Measurements from ENCODE around the gene PYGL. TPM values are rescaled to one million over a fixed set of nuclear protein-coding genes. Genes with fewer than 3 reads are reported as not detected.
"Not testable (repeated sequence)": the region's sequence is repeated elsewhere in the genome, so short reads cannot be mapped to it uniquely, and the experiment has no call there.

Gene PYGL
- total and polyA plus RNA-seq, 5 donors = 6.7 to 16.5 (median 11.8) TPM

- WGBS = 81% methylated on average over 5 of the region's 7 CpGs
- H3K27ac ChIP-seq (ENCODE audit: low read length); H3K4me1 ChIP-seq (ENCODE audit: control insufficient read depth, insufficient read depth, low read length); DNase-seq; intact Hi-C loops (cut with DNase I); H3K9me3 ChIP-seq (ENCODE audit: control insufficient read depth, low read length); ATAC-seq; H3K27me3 ChIP-seq (ENCODE audit: control insufficient read depth, insufficient read depth); H3K4me3 ChIP-seq (ENCODE audit: low read length): not testable (repeated sequence)
These were observed 47.9 kb downstream of the PYGL start for GRCh38 chr14:50896421-50896820.

DNA sequence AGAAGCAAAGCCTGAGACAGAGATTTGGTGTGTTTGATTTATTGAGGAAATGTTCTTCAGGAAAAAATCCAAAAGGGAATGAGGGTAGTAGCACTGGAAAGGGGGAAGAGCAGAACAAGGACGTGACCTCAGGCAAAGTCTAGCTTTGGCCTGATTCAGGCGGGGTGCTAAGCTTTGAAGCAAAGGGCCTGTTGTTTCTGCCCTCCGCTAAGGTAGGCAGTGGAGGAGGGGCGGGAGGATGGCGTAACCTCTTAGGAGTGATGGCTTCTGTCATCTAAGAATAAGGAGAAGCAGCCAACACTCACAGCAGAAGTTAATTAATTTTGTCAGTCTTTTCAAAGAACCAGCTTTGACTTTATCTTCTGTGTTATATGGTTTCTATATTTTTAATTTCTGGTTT, 52.0 kb downstream of the PYGL start:
- ATAC-seq (no peak), DNase-seq (no peak)
- Histone ChIP-seq H3K27ac (ENCODE audit: low read length) (no peak overlapping the region), H3K27me3 (ENCODE audit: control insufficient read depth, insufficient read depth) (no peaks in the 10 kb centered on the region), H3K4me1 (ENCODE audit: control insufficient read depth, insufficient read depth, low read length) (no peaks in the 10 kb centered on the region), H3K4me3 (ENCODE audit: low read length) (no peak overlapping the region), H3K9me3 (ENCODE audit: control insufficient read depth, low read length) (no peaks in the 10 kb centered on the region)
- intact Hi-C loops (cut with DNase I) = no loop called here
- WGBS = 79% methylated on average over 5 of the region's 5 CpGs

DNA sequence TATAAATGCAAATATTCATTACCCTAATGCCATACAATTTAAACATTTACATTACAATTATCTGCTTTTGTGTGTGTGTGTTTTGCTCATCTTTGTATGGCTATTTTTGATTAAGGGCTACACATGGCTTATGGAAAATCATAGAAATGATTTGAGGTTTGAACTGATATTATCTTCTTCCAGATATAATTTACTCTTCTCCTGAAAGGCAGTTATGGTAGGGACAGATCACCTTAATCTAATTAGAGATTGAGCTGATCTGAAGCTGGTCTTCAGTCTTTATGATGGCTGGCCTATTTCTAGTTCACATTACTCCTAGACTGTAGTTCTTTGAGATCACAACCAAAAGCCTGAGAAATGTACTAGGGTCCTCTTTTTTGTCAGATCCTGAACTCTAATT, 56.8 kb downstream of the PYGL start:
- Histone ChIP-seq H3K27me3 (ENCODE audit: control insufficient read depth, insufficient read depth) (no peaks in the 10 kb centered on the region), H3K4me1 (ENCODE audit: control insufficient read depth, insufficient read depth, low read length) (no peaks in the 10 kb centered on the region), H3K4me3 (ENCODE audit: low read length) (no peak overlapping the region), H3K9me3 (ENCODE audit: control insufficient read depth, low read length) (no peaks in the 10 kb centered on the region), H3K27ac (ENCODE audit: low read length) (no peak overlapping the region)
- DNase-seq (no peak), ATAC-seq (no peak)
- intact Hi-C loops (cut with DNase I) = no loop called here

DNA sequence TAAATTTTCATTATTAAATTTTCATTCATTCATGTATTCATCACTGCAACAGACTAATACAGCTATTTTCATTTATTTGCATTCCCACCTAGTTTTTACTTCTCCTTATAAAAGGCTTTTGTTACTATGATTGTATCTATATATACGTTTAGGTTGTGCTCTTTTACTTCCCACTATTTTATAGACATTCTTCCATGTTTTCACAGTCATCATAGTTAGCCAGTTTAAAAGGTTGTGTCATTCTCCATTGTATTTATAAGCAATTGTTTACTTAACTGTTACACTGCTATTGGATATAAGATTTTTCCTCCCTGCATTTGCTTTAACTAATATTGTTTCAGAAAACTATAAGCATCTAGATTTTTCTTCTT, 60.5 kb downstream of the PYGL start:
- H3K4me3 ChIP-seq (ENCODE audit: low read length) = no peak overlapping the region
- no peak for DNase-seq
- H3K4me1 ChIP-seq (ENCODE audit: control insufficient read depth, insufficient read depth, low read length) = no peaks in the 10 kb centered on the region
- no peaks in the 10 kb centered on the region for H3K9me3 ChIP-seq (ENCODE audit: control insufficient read depth, low read length)
- no peak for ATAC-seq
- H3K27me3 ChIP-seq (ENCODE audit: control insufficient read depth, insufficient read depth) = no peaks in the 10 kb centered on the region
- intact Hi-C loops (cut with DNase I) = no loop called here
- WGBS = 79% methylated on average over 1 of the region's 1 CpG
- H3K27ac ChIP-seq (ENCODE audit: low read length) = no peak overlapping the region

DNA sequence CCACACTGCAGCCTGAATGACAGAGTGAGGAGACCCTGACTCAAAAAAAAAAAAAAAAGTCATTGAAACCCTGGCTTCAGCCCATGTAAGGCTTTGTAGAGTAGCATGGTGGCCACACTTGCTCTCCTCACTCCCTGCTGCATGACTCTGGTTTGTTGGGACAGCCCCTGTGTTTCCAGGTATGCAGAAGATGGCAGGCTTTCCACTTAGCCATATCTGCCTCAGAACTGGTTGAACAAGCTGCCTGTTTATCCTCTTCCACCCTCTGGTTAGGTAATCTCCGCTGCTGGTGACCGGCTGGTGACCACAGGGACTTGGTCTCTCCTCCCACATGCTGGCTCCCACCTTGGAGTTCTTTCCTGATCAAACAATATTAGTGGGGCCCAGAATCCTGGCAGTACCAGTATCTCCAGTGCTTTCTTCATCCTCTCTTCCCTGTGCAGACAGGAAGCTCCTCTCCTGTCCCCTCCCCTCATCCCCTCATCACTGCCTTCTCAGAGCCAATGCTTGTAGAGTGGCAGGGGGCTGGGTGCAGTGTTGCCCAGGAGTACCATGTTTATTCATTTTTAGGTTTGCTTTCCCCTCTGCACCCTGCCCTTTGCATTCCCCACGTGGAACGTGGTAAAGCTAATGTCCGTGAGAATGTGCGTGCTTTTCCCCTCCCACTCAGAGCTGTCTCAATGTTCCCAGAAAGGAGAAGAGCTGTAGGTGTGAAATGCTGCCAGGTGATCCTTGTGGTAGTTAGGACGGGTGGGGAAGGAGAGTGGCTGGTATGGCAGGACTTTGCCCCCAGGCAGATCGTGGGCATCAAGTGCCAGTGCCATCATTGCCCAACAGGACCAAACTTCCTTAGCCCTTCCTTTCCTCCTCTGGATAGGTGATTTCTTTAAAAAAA, 61.1 kb downstream of the PYGL start:
- DNase-seq (no peak), ATAC-seq (no peak)
- WGBS = 74% methylated on average over 8 of the region's 8 CpGs
- Histone ChIP-seq H3K27ac (ENCODE audit: low read length) (no peak overlapping the region), H3K27me3 (ENCODE audit: control insufficient read depth, insufficient read depth) (no peaks in the 10 kb centered on the region), H3K4me1 (ENCODE audit: control insufficient read depth, insufficient read depth, low read length) (no peaks in the 10 kb centered on the region), H3K4me3 (ENCODE audit: low read length) (no peak overlapping the region), H3K9me3 (ENCODE audit: control insufficient read depth, low read length) (no peaks in the 10 kb centered on the region)
- intact Hi-C loops (cut with DNase I) = no loop called here

GRCh38 chr14:50875359-50876070, 68.8 kb downstream of the PYGL start:
- WGBS = 52% methylated on average over 7 of the region's 7 CpGs
- ATAC-seq (no peak), DNase-seq (no peak)
- Histone ChIP-seq H3K27ac (ENCODE audit: low read length) (no peak overlapping the region), H3K4me3 (ENCODE audit: low read length) (no peak overlapping the region), H3K27me3 (ENCODE audit: control insufficient read depth, insufficient read depth) (no peaks in the 10 kb centered on the region), H3K4me1 (ENCODE audit: control insufficient read depth, insufficient read depth, low read length) (no peaks in the 10 kb centered on the region), H3K9me3 (ENCODE audit: control insufficient read depth, low read length) (no peaks in the 10 kb centered on the region)
- intact Hi-C loops (cut with DNase I) = no loop called here

GRCh38 chr14:50874757-50875156, 69.5 kb downstream of the PYGL start:
- no peak for DNase-seq
- Histone ChIP-seq H3K27ac (ENCODE audit: low read length) (no peak overlapping the region), H3K4me1 (ENCODE audit: control insufficient read depth, insufficient read depth, low read length) (no peaks in the 10 kb centered on the region), H3K9me3 (ENCODE audit: control insufficient read depth, low read length) (no peaks in the 10 kb centered on the region), H3K27me3 (ENCODE audit: control insufficient read depth, insufficient read depth) (no peaks in the 10 kb centered on the region), H3K4me3 (ENCODE audit: low read length) (no peak overlapping the region)
- no peak for ATAC-seq
- intact Hi-C loops (cut with DNase I) = no loop called here
- 51% methylated on average over 2 of the region's 2 CpGs for WGBS

DNA sequence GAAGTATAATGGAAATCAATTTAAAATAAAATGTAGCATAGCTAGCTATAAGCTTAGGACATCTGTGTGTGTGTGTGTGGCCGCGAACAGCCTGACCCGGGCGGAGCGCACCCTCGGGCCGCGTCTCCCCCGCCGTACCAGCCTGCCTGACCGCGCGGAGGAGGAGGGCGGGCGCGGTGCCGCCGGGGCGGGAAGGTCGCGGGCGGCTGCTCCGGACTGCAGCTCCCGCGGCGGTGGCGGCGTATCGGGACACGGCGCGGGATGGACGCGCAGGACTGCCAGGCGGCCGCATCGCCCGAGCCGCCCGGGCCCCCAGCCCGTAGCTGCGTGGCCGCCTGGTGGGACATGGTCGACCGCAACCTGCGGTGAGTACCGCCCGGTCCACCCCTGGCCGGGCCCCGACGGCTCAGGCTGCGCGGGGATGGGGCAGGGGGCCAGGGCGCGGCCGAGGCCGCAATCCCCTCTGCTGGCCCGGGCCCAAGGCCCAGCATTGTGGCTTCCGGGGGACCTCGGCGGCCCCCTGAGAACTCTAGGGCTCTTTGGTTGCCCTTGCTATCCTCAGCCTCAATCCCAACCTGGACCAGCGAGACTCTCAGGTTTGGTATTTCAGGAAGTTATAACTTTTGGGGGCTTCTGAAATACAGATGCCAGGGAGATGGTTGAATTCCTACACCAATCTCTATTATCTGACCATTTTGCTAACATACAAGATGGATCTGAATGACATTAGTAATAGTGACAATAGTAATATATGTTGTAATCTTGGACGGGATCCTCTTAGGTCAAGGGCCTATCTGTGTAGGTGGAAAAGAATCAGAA, 72.2 kb downstream of the PYGL start, which contains the start of gene ABHD12B:
ABHD12B (plus strand) TSS at position 140 of the 819 bp plus-strand sequence; CDS start at position 262, 122 bp downstream.
- DNase-seq (peak in 2 of 3 donors; percentile 49 to 55), ATAC-seq (peak; percentile 61 to 65)
- Histone ChIP-seq H3K4me1 (ENCODE audit: control insufficient read depth, insufficient read depth, low read length) (no peaks in the 10 kb centered on the region), H3K9me3 (ENCODE audit: control insufficient read depth, low read length) (no peaks in the 10 kb centered on the region), H3K4me3 (ENCODE audit: low read length) (peak within 1 kb of the TSS; percentile 39), H3K27me3 (ENCODE audit: control insufficient read depth, insufficient read depth) (no peaks in the 10 kb centered on the region), H3K27ac (ENCODE audit: low read length) (no peak within 1 kb of the TSS)
- 7% methylated on average over 63 of the region's 63 CpGs for WGBS
- intact Hi-C loops (cut with DNase I) = no loop called here

GRCh38 chr14:50871228-50871627, 73.1 kb downstream of the PYGL start:
- intact Hi-C loops (cut with DNase I) = no loop called here
- Histone ChIP-seq H3K27me3 (ENCODE audit: control insufficient read depth, insufficient read depth) (no peaks in the 10 kb centered on the region), H3K27ac (ENCODE audit: low read length) (no peak overlapping the region), H3K9me3 (ENCODE audit: control insufficient read depth, low read length) (no peaks in the 10 kb centered on the region), H3K4me1 (ENCODE audit: control insufficient read depth, insufficient read depth, low read length) (no peaks in the 10 kb centered on the region), H3K4me3 (ENCODE audit: low read length) (no peak overlapping the region)
- ATAC-seq (no peak), DNase-seq (no peak)
- 91% methylated on average over 5 of the region's 5 CpGs for WGBS

DNA sequence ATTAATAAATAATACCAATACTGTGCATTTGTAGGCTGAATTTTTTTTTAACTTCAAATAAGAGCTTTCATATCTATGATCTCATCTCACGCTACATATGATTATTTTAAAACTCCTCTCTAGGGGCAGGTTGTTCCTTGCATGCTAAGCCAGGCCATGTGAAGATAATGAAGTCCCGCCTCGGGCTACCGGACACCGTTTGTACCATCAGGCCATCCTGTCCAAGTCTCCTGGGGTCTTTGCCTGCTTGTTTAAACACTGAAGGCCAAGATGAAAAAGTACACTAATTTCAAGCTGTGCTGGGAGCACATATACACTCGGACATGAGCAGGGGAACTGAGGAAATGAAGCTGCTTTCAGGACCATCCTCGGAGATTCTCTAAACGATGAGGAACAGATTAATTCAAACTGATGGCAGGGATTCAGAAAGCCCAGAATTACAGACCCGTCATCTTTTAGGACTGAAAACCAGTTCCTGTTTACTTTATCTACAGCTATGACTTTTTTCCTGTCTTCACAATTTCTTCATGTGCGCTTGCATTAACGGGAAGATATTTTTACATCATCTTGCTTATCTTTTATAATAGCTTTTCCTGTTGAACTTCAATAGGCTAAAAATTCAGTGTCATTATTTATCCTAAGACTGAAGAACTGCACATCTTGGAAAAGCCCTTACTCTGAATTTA, 78.7 kb downstream of the PYGL start:
- intact Hi-C loops (cut with DNase I) = loop anchor here in 1 of 4 donors (10.0 kb wide), 1 partner anchor 261 kb away; no protein-coding TSS in a partner anchor
- Histone ChIP-seq H3K27ac (ENCODE audit: low read length) (no peak overlapping the region), H3K27me3 (ENCODE audit: control insufficient read depth, insufficient read depth) (no peaks in the 10 kb centered on the region), H3K4me3 (ENCODE audit: low read length) (no peak overlapping the region), H3K4me1 (ENCODE audit: control insufficient read depth, insufficient read depth, low read length) (no peaks in the 10 kb centered on the region), H3K9me3 (ENCODE audit: control insufficient read depth, low read length) (no peaks in the 10 kb centered on the region)
- 36% methylated on average over 11 of the region's 11 CpGs for WGBS
- DNase-seq = no peak
- ATAC-seq = no peak
